ENCODE measurements around the gene LYPD6B.

- TF ChIP-seq CTCF (IDR thresholded peaks at IDR 0.05; ENCODE audit: insufficient read depth, low read length, poor library complexity, severe bottlenecking) = no peak
- TF ChIP-seq EZH2phosphoT487 (conservative IDR thresholded peaks at IDR 0.05; ENCODE audit: low read length) = no peak
Observed at GRCh38 chr2:149122516-149122915, 84.0 kb downstream of the LYPD6B start.
